GM13976 (cell line): Measurements from ENCODE around the gene GPR176.

ENCODE experiments used
- DNase-seq: peaks from one replicate; pipeline ENCODE4 v3.0.0; 2012; ENCODE audit warnings: low spot score
- CTCF ChIP-seq: IDR thresholded peaks from 2 replicates; pipeline ENCODE4 v1.5.1; 2012; ENCODE audit warnings: borderline replicate concordance, mild to moderate bottlenecking; ENCODE audit not compliant: insufficient read depth; ENCODE audit errors: extremely low read depth, missing control alignments, control extremely low read depth
- in situ Hi-C: fragments of 300-500 bp; cut with MboI; formaldehyde crosslinking; loops from one replicate; pipeline ENCODE4 v1.12.0; 2022; ENCODE audit warnings: low sequenced_read_pairs, mixed read lengths, inconsistent platforms; ENCODE audit not compliant: unreplicated experiment

The GPR176 gene

DNA sequence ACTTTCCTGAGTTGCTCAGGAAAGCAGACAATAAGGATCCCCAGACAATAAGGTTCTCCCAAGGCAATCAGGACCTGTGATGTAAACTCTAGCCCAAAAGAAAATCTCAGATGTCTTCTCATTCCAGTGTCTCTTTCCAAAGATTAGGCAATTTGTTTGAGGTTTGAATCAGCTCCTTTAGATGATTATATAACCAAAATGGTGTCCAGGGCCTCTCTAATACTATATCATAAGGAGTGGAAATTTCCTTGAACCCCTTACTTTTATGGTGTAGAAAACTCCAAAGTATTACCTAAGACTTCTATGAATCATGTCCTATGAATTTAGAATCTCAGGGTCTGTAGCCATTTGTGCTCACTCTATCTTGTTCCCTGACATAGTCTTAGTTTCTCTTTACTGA, 65.9 kb downstream of the GPR176 start:
- no peak for DNase-seq
- in situ Hi-C loops = no loop called here
- no peak for TF ChIP-seq CTCF

DNA sequence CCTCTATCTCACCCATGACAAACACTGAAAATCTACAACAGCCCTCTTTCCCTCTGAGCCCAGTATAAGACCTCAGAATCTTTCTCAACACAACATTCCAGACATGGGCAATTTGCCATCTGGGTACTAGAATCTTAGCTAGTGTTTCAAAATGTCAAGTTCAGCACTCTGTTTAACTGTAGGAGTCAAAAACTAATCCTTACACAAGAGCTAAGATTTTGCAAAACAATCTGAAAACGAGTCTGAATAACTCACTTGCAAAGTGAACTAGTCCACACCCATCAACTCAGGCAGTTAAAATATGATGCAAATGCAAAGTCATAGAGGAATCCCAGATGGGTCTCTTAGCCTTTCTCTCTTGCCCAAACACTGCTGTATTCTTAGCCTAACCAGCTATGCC, 67.8 kb downstream of the GPR176 start:
- in situ Hi-C loops = no loop called here
- no peak for TF ChIP-seq CTCF
- DNase-seq = no peak

- in situ Hi-C loops = no loop called here
- no peak for DNase-seq
- TF ChIP-seq CTCF = no peak
Observed at GRCh38 chr15:39851500-39852092, 68.5 kb downstream of the GPR176 start.

- DNase-seq = no peak
- in situ Hi-C loops = no loop called here
- TF ChIP-seq CTCF = no peak
Observed at GRCh38 chr15:39850436-39850835, 69.6 kb downstream of the GPR176 start.

- DNase-seq = no peak
- in situ Hi-C loops = no loop called here
- no peak for TF ChIP-seq CTCF
Observed at GRCh38 chr15:39846108-39846507, 74.0 kb downstream of the GPR176 start.

- no peak for TF ChIP-seq CTCF
- DNase-seq = no peak
- in situ Hi-C loops = no loop called here
Observed at GRCh38 chr15:39845582-39845981, 74.5 kb downstream of the GPR176 start.
